Keratinocyte (primary cell): ENCODE measurements around the gene DPF3. TPM values are rescaled to one million over a fixed set of nuclear protein-coding genes. Genes with fewer than 3 reads are reported as not detected.

ENCODE experiments used
- DNase-seq: peaks from one replicate; pipeline ENCODE4 v3.0.0-alpha.2; 2011; ENCODE audit warnings: low read depth, missing footprints, low spot score
- FAIRE-seq: peaks from 2 replicates; lab custom pipeline; 2011; peaks lifted over from hg19 to GRCh38; lab: Jason Lieb, UNC
- H2AFZ ChIP-seq: 2 replicates; pipeline ENCODE4 v1.6.0; 2012; ENCODE audit warnings: low read length, control low read depth, inconsistent platforms; ENCODE audit not compliant: control insufficient read depth
- H3K27ac ChIP-seq: 2 replicates; pipeline ENCODE4 v1.5.1; 2011; ENCODE audit warnings: low read length; ENCODE audit not compliant: control insufficient read depth, insufficient read depth
- H3K27me3 ChIP-seq: 3 replicates; pipeline ENCODE4 v1.6.0; 2011; ENCODE audit warnings: low read length; ENCODE audit not compliant: control insufficient read depth, insufficient read depth; ENCODE audit errors: extremely low read depth
- H3K36me3 ChIP-seq, 2 experiments: 2 replicates in 1 of 2; 3 replicates in 1 of 2; pipeline ENCODE4 v1.5.1; 2011; ENCODE audit warnings: low read length in 2 of 2, mild to moderate bottlenecking in 1 of 2; ENCODE audit not compliant: control insufficient read depth in 2 of 2, insufficient read depth in 2 of 2; ENCODE audit errors: extremely low read depth in 1 of 2
- H3K4me1 ChIP-seq: 3 replicates; pipeline ENCODE4 v1.5.1; 2011; ENCODE audit warnings: low read length; ENCODE audit not compliant: control insufficient read depth, insufficient read depth; ENCODE audit errors: extremely low read depth
- H3K4me2 ChIP-seq: 3 replicates; pipeline ENCODE4 v1.6.0; 2011; ENCODE audit warnings: low read depth, low read length; ENCODE audit not compliant: control insufficient read depth, insufficient read depth; ENCODE audit errors: extremely low read depth
- H3K4me3 ChIP-seq, 3 experiments: fragments of 200-600 bp in 1 of 3; sonication (generic) in 1 of 3; 2 replicates in 2 of 3; 3 replicates in 1 of 3; pipeline ENCODE4 v1.5.1; 2011 to 2016; ENCODE audit warnings: low read length in 3 of 3, mild to moderate bottlenecking in 3 of 3, control low read depth in 2 of 3, inconsistent platforms in 1 of 3, low read depth in 1 of 3, mixed read lengths in 1 of 3, mixed run types in 1 of 3, moderate library complexity in 1 of 3; ENCODE audit not compliant: control insufficient read depth in 2 of 3, insufficient read depth in 2 of 3; ENCODE audit errors: extremely low read depth in 1 of 3
- H3K79me2 ChIP-seq: 2 replicates; pipeline ENCODE4 v1.6.0; 2012; ENCODE audit warnings: low read length; ENCODE audit not compliant: control insufficient read depth, insufficient read depth
- H3K9ac ChIP-seq: 3 replicates; pipeline ENCODE4 v1.6.0; 2011; ENCODE audit warnings: low read length; ENCODE audit not compliant: control insufficient read depth, insufficient read depth; ENCODE audit errors: extremely low read depth
- H3K9me1 ChIP-seq: 3 replicates; pipeline ENCODE4 v1.6.0; 2011; ENCODE audit warnings: low read length; ENCODE audit not compliant: control insufficient read depth, insufficient read depth; ENCODE audit errors: extremely low read depth
- H3K9me3 ChIP-seq: 2 replicates; pipeline ENCODE4 v1.5.1; 2012; ENCODE audit warnings: low read depth, low read length; ENCODE audit not compliant: control insufficient read depth
- H4K20me1 ChIP-seq: 3 replicates; pipeline ENCODE4 v1.6.0; 2011; ENCODE audit warnings: low read length; ENCODE audit not compliant: control insufficient read depth, insufficient read depth; ENCODE audit errors: extremely low read depth
- EZH2 ChIP-seq: IDR thresholded peaks from one replicate; pipeline ENCODE4 v1.6.1; 2012; ENCODE audit warnings: inconsistent platforms, mild to moderate bottlenecking, low read length, moderate library complexity
- dilution Hi-C: fragments of 300-500 bp; cut with MboI; formaldehyde crosslinking; loops from one replicate; pipeline ENCODE4 v1.7.0; 2020; ENCODE audit warnings: low sequenced_read_pairs; ENCODE audit not compliant: extremely low pct_ligation_motif_present
- polyA plus RNA-seq, 5 experiments: library from polyadenylated mRNA; depleted of rRNA in 3 of 5; stranded (reverse) in 3 of 5; stranded (forward) in 1 of 5; unstranded in 1 of 5; fragments of >200 nt; gene quantifications; 1 replicate in 1 of 5; 2 replicates in 3 of 5; 3 replicates in 1 of 5; pipeline versions ENCODE4 v1.2.1 to v1.2.3, GENCODE V29; 2011 to 2012; ENCODE audit warnings: missing spikeins in 2 of 5, low read depth in 1 of 5, low replicate concordance in 1 of 5
- TF ChIP-seq, protein P1 (sequence below), 3 experiments: IDR thresholded peaks in 1 of 3; conservative IDR thresholded peaks in 1 of 3; optimal IDR thresholded peaks in 1 of 3; 2 replicates in 2 of 3; 3 replicates in 1 of 3; pipeline versions ENCODE3 to v1.5.1; 2011; ENCODE audit warnings: low read length in 3 of 3, mild to moderate bottlenecking in 3 of 3, moderate library complexity in 2 of 3, control low read depth in 1 of 3, inconsistent platforms in 1 of 3; ENCODE audit not compliant: insufficient read depth in 2 of 3; ENCODE audit errors: extremely low read depth in 1 of 3

DPF3 gene
- polyA plus RNA-seq, 1 donor (not counting 4 experiments of a cell fraction or from before 2014, with no cell fraction given) = 1.1 TPM

DNA sequence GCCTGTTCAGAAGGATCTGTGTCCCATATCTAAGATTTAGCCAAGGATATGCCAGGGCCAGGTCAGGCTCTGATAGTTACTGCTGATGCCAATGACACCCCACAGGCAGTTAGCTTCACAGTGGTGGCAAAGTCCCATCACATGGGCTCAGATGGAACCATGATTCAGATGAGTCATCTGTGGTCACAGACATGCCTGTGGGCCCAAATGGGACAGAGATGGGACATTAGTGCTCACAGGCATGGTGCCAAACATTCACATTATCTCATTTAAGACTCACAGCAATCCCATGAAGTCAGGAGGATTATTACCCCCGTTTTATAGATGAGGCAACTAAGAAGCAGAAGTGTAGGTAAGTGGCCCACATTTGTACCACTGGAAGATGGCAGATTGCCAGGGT is 207.8 kb downstream of the DPF3 start:
- Histone ChIP-seq H2AFZ (no peak overlapping the region), H3K27me3 (no peaks in the 10 kb centered on the region), H3K27ac (no peak overlapping the region), H3K4me1 (no peaks in the 10 kb centered on the region), H4K20me1 (no peaks in the 10 kb centered on the region), H3K9me1 (no peaks in the 10 kb centered on the region), H3K9ac (no peak overlapping the region), H3K79me2 (no peaks in the 10 kb centered on the region), H3K9me3 (no peaks in the 10 kb centered on the region), H3K36me3 (no peaks in the 10 kb centered on the region), H3K4me2 (no peak overlapping the region), H3K4me3 (no peak overlapping the region)
- FAIRE-seq (no peak), DNase-seq (no peak)
- TF ChIP-seq EZH2 = no peak
- TF ChIP-seq, protein P1, sequence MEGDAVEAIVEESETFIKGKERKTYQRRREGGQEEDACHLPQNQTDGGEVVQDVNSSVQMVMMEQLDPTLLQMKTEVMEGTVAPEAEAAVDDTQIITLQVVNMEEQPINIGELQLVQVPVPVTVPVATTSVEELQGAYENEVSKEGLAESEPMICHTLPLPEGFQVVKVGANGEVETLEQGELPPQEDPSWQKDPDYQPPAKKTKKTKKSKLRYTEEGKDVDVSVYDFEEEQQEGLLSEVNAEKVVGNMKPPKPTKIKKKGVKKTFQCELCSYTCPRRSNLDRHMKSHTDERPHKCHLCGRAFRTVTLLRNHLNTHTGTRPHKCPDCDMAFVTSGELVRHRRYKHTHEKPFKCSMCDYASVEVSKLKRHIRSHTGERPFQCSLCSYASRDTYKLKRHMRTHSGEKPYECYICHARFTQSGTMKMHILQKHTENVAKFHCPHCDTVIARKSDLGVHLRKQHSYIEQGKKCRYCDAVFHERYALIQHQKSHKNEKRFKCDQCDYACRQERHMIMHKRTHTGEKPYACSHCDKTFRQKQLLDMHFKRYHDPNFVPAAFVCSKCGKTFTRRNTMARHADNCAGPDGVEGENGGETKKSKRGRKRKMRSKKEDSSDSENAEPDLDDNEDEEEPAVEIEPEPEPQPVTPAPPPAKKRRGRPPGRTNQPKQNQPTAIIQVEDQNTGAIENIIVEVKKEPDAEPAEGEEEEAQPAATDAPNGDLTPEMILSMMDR (optimal IDR thresholded peaks at IDR 0.05 in 1 of 3, IDR thresholded peaks at IDR 0.05 in 1 of 3, conservative IDR thresholded peaks at IDR 0.05 in 1 of 3; ENCODE audit: extremely low read depth in 1 of 3, insufficient read depth in 2 of 3, low read length in 3 of 3) = no peak
- dilution Hi-C loops = no loop called here

DNA sequence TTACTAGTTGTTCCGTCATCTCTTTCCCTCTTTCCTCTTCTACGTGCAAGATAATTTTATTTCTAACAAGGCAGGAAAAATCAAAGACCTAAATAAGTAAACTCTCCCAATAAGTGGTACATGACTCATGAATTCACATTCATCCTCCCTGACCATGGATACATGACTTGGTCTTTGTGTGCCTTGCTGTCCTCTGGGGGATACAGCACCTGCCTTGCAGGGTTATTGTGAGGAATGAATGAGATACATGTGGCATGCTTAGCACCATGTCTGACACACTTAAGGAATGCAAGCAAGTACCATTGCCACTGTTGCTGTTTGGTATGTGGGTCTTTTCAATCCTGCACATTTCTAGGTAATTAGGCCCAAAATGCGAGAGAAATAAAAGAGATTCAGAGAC is 208.4 kb downstream of the DPF3 start:
- H4K20me1 ChIP-seq = no peaks in the 10 kb centered on the region
- H3K9me3 ChIP-seq = no peaks in the 10 kb centered on the region
- DNase-seq (no peak), FAIRE-seq (no peak)
- dilution Hi-C loops = no loop called here
- H3K4me1 ChIP-seq = peaks cover 6% of the 10 kb centered on the region
- H3K4me2 ChIP-seq = no peak overlapping the region
- H2AFZ ChIP-seq = no peak overlapping the region
- H3K9ac ChIP-seq = no peak overlapping the region
- no peaks in the 10 kb centered on the region for H3K9me1 ChIP-seq
- no peak for TF ChIP-seq EZH2
- TF ChIP-seq, protein P1 (optimal IDR thresholded peaks at IDR 0.05 in 1 of 3, IDR thresholded peaks at IDR 0.05 in 1 of 3, conservative IDR thresholded peaks at IDR 0.05 in 1 of 3; ENCODE audit: extremely low read depth in 1 of 3, insufficient read depth in 2 of 3, low read length in 3 of 3) = no peak
- no peak overlapping the region for H3K4me3 ChIP-seq
- no peaks in the 10 kb centered on the region for H3K79me2 ChIP-seq
- no peaks in the 10 kb centered on the region for H3K36me3 ChIP-seq
- no peak overlapping the region for H3K27ac ChIP-seq
- H3K27me3 ChIP-seq = no peaks in the 10 kb centered on the region
